HG03354 (cell line): Measurements from ENCODE around the gene SH3GLB2.

Experiments used
- ATAC-seq: cut with Tn5 transposase; IDR thresholded peaks from one replicate; pipeline ENCODE4 v1.9.1; 2021; ENCODE audit warnings: mild to moderate bottlenecking; ENCODE audit not compliant: unreplicated experiment, poor library complexity, severe bottlenecking

SH3GLB2 gene

GRCh38 chr9:129058965-129059795 lies 31.0 kb upstream of the SH3GLB2 start:
- no peak for ATAC-seq

- no peak for ATAC-seq
Observed at GRCh38 chr9:129054163-129054851, 26.2 kb upstream of the SH3GLB2 start.

- no peak for ATAC-seq
Observed at GRCh38 chr9:129053020-129053419, 24.9 kb upstream of the SH3GLB2 start.

GRCh38 chr9:129052592-129052991 lies 24.5 kb upstream of the SH3GLB2 start:
- no peak for ATAC-seq

GRCh38 chr9:129042016-129042415 lies 13.9 kb upstream of the SH3GLB2 start:
- no peak for ATAC-seq

GRCh38 chr9:129040113-129040643 lies 12.0 kb upstream of the SH3GLB2 start:
- no peak for ATAC-seq

- no peak for ATAC-seq
Observed at GRCh38 chr9:129038109-129038852, 10.2 kb upstream of the SH3GLB2 start.

GRCh38 chr9:129037767-129038098 lies 9.6 kb upstream of the SH3GLB2 start:
- no peak for ATAC-seq

GRCh38 chr9:129036923-129037766 lies 9.0 kb upstream of the SH3GLB2 start:
- no peak for ATAC-seq

- peak; percentile 97 for ATAC-seq
Observed at GRCh38 chr9:129036241-129036922, 8.3 kb upstream of the SH3GLB2 start, which contains the start of gene MIGA2. Gene MIGA2, plus strand, starts transcription at chr9:129036626. Its CDS starts 3,969 bp downstream, at chr9:129040595.

GRCh38 chr9:129035838-129036237 lies 7.7 kb upstream of the SH3GLB2 start:
- peak; percentile 17 for ATAC-seq

- ATAC-seq = no peak
Observed at GRCh38 chr9:129033216-129033615, 5.1 kb upstream of the SH3GLB2 start.

GRCh38 chr9:129032541-129033159 lies 4.5 kb upstream of the SH3GLB2 start:
- no peak for ATAC-seq

- no peak for ATAC-seq
Observed at GRCh38 chr9:129031514-129031913, 3.4 kb upstream of the SH3GLB2 start.

- no peak for ATAC-seq
Observed at GRCh38 chr9:129030191-129030590, 2.1 kb upstream of the SH3GLB2 start.

- ATAC-seq = peak; percentile 50
Observed at GRCh38 chr9:129027685-129028191, 393 bp downstream of the SH3GLB2 start.

GRCh38 chr9:129027224-129027684 lies 877 bp downstream of the SH3GLB2 start:
- no peak for ATAC-seq
